Lung microvascular endothelial cell (primary cell): ENCODE measurements around the gene MAN1C1. TPM values are rescaled to one million over a fixed set of nuclear protein-coding genes. Genes with fewer than 3 reads are reported as not detected.
"Not testable (repeated sequence)": the region's sequence is repeated elsewhere in the genome, so short reads cannot be mapped to it uniquely, and the experiment has no call there.

Experiments used
- DNase-seq, 2 donors: peaks; one replicate each; pipeline versions ENCODE4 v3.0.0 to v3.0.0-alpha.2; 2010; ENCODE audit warnings: low read depth in 2 of 2
- total RNA-seq: library from RNA; depleted of rRNA; stranded (reverse); fragments of >200 nt; gene quantifications from 2 replicates; pipeline ENCODE4 v1.2.1, GENCODE V29; 2014

The MAN1C1 gene
- total RNA-seq, 1 donor from 2014 or later, result 0.79 TPM

DNA sequence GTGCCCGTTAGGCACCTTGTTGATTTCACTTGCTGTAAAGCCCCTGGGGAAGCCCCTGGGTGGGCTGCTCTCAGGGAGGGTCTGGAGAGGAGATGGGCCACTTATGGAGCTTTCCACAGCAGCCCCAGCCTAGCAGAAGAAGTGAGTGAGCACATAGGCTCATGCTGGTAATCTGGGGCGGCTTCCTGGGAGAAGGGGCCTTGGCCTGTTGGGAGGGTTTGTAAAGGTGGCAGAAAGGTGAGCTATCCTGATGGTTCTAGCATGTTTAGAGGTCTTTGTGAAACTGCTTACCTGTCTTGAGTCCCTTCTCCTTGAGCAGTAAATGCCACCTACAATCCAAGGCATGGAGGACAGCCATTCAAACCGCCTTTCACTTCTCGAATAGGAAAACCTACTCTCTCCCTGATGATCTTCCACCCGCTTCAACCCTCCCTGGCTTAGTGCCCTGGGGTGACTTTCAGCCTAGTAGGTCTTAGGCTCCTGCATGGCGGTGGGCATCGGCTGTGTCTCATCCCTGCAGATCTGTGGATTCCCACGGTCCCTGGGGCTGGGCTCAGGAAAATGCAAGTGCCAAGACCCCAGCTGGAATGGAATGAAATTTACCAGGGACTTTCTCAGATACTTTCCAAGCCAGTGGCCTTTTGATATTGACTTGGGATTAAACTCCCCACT is 95.8 kb downstream of the MAN1C1 start:
- no peak for DNase-seq

DNA sequence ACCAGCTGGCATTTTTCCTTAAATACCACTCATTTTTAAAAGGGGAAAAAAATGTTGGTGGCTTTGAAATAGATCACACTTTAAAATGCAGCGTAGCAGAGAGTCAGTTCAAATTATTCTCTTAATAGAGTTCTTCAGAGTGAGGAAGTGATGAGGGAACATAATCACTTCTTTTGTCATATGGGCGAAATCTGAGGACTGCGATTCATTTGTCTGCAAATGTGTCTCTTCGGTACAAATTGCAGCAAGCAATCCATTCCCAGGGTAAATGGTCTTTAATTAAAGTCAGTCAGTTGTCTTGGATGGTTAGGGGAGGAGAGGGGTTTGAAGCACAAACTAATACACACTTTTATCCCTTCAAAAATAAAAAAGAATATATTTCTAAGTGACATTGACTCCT is 97.4 kb downstream of the MAN1C1 start:
- no peak for DNase-seq

DNA sequence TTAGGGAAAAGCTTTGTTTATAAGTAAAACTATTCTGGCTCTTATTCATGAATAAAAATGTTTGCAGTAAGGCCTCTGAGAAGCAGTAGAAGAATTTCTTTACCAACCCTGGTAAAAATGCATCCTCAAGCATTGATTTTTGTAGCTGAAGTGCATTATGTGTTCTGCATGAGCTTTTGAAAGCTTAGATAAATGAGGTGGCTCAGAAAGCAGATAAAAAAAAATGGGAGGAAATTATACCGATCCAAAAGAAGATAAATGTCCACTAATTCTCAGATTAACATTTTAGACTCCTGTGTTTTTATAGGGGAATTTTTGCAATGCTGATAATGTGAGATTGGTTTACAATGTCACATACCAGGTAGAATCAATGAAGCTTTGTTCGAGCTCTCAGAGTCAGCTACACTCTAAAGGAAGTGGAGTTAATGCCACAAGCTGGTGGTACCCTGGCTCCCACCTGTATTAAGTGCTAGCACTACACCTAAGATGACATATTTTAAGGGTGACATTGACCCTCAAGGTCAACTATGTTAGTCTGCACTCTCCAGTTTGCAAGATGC is 97.9 kb downstream of the MAN1C1 start:
- DNase-seq, result no peak

DNA sequence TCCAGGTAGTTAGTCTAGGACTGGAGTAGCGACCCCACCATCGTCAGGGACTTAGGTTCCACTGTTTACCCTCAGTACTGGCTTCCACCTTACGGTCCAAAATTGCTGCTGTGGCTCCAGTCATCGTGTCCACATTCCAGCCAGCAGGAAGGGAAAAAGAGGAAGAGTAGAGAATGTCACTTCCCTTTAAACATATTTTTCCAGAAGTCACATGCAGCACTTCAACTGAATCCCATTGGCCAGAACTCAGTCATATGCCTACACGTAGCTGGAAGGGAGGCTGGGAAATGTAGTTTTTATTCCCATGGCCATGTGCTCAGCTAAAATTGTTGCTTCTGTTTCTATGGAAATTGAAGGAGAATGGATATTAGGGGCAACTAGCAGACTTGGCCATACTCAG is 99.3 kb downstream of the MAN1C1 start:
- DNase-seq, result peak in 1 of 2 donors; percentile 27

DNA sequence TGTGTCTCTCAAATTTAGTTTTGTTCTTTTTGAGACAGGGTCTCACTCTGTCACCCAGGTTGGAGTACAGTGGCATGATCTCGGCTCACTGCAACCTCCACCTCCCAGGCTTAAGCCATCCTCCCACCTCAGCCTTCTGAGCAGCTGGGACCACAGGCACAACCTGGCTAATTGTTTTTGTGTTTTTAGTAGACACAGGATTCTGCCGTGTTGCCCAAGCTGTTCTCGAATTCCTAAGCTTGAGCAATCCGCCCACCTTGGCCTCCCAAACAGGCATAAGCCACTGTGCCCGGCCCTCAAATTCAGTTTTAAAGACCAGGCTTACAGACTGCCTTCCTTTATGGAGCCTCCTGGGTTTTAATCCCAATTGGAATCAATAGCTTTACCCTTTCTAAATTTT is 99.7 kb downstream of the MAN1C1 start:
- DNase-seq, result no peak

DNA sequence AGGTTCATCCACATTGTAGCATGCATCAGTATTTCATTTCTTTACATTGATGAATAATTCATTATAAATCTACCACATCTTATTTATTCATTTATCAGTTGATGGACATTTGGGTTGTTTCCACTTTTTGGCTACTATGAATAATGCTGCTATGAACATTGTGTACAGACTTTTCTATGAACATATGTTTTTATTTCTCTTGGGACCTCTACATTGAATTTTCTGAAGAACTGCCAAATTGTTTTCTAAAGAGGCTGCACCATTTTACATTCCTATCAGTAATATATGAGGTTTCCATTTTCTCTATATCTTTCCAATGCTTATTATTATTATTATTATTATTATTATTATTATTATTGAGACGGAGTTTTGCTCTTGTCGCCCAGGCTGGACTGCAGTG is 102.1 kb downstream of the MAN1C1 start:
- no peak for DNase-seq

DNA sequence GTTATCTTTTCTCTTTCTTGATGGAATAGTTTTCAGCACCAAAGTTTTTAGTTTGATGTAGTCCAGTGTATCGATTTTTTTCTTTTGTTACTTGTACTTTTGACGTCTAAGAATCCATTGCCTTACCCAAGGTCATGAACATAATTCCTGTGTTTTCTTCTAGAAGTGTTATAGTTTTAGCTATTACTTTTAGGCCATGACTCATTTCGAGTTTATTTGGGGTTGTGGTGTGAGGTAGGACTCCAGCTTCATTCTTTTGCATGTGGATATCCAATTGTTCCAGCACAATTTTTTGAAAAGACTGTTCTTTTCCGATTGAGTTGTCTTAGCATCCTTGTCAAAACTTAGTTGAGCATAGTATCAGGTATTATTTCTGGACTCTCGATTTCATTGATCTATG is 104.0 kb downstream of the MAN1C1 start:
- DNase-seq, result no peak

DNA sequence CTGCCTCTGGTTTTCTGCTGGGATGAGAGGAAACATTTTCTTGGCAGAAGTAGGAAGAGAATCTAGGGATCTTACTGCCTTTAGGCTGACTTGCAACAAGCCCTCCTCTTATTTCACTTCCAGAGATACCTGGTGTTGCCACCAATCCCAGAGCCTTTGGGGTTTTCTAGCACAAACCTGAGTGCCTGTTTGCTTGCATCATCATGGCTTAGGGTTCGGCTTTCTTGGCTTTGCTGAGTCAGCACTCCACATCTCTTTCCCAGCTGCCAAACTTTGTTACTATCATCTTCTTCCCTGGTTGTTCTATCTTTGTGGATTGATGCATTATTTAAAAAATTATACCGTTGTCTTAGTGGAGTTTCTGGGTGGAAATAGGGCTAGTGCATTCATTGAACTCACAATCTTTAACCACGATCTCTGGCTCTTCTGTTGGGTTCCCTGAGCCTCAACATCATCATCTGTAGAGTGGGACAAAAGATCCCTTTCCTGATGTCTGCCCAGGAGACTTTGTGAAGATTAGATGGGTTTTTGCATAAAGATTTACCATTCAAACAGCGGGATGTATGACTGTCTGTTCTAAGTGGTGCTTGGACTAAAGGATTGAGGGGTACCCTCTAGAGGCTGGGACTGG is 106.8 kb downstream of the MAN1C1 start:
- DNase-seq, result no peak

DNA sequence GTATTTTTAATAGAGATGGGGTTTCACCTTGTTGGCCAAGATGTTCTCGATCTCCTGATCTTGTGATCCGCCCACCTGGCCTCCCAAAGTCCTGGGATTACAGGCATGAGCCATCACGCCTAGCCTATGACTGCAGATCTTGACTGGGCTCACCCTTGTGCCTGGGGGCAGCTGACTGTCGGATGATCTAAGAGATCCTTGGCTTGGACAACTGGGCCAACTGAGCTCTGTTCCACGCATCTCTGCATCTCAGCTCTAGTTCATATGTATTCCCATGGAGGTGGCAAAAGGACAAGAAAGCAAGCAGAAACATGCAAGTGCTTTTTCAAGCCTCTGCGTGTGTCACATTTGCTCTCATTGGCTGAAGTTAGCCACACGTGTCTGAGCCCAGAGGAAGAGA is 107.6 kb downstream of the MAN1C1 start:
- DNase-seq, result no peak

DNA sequence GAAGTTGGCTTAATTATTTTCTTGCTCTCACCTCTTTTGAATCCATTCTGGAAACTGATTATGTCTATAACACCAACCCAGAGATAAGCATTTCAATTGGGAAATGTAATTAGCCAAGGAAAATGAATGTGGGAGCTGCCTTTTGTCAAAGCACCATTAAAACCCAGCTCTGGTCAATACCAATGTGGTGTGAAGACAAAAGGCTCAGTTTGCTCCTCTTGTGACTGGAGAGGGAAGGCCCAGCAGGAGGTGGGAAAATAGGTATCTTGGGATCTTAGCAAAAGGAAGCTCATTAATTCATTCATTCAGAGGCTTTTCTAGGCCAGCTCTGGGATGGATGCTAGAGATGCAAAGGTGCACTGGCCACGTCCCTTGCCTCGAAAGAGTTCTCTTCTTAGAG is 108.4 kb downstream of the MAN1C1 start:
- DNase-seq, result no peak

DNA sequence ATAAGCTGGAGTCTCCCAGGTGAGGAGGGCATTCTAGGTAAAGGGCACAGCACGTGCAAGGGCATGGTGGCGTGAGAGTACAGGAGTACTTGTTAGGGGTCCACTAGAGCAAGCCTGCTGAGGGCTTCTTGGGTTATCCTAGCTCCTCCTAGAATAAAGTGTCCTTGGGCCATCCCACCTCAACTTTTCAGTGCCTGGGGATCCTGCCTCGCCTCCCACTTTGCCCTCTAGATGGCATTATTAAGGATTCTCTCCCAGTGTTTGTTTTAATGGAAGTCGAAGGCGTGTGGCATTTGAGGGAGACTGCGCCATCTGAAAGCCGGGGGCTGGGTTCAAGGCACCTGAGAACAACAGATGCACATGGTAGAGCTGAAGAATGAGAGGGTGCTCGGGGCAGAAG is 108.9 kb downstream of the MAN1C1 start:
- no peak for DNase-seq

DNA sequence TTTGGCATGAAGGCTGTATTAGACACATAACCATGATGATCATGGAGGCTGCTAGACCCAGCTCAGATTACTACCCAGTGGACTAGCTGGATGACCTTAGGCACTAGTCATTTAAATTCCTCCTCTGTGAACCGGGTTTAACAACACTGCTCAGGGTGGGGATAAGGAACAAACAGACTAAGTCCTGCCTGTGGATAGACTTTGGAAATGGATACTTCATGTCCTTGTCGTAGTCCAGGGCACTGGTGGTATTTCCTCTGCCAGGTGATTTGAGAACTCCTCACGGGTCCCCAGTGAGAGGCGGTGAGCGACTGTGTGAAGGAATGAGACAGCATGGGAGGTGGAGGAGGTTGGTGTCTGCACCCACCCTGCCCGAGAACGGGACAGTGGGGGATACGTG is 110.5 kb downstream of the MAN1C1 start:
- no peak for DNase-seq

DNA sequence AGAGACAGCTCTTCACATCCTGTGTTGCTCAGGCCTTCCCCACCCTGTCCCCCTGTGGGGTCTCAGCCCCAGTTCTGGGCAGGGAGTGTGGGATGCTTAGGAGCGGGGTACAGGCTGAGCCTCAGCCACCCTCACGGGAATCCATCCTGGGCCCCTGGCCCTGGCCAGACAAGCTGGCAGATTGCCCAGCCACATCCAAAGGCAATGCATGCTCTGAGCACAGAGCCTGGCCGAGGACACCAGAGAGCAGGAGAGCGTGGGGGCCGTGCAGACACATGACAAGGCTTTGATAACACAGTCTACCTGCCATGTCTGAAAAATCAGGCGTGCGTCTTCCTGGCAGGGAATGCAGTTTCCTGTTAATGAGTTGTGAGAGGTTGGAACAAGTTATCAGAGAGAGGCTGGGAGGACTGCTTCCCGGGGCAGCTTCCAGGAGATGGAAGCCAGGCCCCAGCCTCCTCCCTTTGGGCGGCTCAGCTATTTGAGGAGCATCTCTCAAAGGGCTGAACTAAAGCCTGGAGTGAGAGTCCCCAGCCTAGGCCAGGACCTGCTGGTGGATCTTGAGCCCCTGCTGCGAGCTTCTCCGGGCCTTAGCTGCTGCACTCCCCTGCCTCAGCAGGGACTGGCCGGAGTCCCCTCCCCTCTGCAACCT is 111.2 kb downstream of the MAN1C1 start:
- peak in 1 of 2 donors; percentile 29 for DNase-seq

DNA sequence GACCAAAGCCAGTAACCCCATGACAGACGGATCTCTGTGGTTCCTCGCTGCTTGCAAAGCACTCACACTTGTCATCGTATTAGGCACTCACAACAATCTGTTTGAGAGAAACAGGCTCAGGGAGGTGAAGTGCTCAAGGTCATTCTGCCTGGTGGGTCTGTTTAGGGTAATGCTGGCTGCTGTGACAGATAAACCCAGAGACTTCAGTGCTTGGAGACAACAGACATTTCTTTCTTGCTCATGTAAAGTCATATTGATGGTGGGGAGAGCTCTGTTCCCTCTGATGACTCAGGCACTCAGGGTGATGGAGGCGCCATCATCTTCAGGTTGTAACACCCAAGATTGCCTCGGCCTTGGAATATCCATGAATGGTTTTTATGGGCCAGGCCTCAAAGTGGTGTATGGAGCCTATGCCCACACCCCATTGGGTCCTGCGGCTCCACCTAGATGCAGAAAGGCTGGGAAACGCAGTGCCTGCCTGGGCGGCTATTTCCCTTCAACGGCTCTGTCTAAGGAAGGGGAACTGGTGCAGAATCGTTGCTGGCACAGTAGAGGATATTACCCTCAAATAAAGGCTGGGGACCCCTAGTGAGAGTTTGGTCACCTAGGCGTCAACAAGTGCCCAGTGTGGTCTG is 111.8 kb downstream of the MAN1C1 start:
- DNase-seq, result no peak

DNA sequence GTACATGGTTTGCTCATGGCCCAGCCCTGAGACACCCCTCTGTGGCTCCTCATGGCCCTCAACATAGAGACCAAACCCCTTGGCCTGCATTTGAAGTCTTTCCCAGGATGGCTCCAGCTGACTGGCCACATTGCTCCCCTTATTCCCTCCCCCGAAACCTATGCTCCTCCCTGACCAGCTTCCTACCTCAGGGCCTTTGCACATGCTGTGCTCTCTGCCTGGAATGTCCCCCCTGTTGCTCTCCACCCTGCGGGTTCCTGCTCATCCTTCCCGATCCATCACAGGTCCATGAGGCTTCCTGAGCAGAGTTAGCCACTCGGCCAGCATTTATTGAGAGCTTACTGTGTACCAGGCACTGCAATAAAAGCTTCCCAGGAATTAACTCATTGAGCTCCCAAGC is 112.5 kb downstream of the MAN1C1 start:
- DNase-seq, result no peak

DNA sequence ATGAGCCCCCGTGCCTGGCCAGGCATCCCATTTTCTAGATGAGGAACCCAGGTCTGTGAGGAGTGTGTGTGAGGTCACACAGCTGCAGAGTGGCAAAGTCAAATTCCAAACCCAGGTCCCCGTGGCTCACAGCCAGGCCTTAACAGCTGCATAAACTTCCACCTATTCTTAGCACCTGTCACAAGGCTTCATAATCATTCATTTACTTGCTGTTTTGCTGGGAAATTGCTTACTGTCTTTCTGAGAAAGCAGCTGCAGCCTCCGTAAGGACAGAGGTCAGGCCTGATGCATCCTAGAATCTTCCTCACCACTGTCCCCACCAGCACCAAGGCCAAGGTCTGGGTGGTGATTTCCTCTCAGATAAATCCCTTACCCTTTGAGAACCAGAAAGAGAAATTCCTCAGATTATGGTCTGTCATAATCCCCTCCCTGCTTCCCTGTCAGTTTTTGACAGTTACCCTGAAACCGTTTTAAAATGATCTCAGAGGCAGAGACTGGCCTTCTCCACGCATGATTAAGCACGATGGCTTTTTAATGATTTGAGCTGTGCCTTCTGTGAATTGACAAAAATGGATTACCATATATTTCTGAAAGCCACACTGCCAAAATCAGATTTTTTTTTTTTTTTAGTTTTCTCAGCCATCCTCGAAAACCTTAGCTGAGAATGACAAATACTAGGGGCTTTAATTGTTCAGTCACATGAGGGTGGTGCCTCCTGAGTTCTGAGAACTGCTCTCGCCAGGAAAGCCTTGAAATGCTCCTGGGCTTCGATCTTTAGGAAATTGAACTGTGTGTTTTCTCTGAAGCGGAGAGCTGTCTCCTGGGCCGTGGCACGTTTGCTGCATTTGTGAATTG is 113.4 kb downstream of the MAN1C1 start:
- DNase-seq, result peak; percentile 8 to 44

DNA sequence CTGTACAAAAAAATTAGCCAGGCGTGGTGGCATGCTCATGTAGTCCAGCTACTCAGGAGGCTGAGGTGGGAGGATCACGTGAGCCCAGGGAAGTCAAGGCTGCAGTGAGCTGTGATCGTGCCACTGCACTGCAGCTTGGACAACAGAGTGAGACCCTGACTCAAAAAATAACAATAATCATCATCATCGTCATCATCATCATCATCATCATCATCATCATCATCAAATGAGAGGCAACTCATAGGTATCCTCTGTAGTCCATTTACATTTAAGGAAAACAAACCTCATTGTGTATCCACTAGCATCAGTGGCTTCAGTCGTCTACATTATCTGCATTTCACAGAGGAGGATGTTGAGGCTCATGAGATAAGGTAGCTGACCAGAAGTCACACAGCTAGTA is 114.6 kb downstream of the MAN1C1 start:
- no peak for DNase-seq

DNA sequence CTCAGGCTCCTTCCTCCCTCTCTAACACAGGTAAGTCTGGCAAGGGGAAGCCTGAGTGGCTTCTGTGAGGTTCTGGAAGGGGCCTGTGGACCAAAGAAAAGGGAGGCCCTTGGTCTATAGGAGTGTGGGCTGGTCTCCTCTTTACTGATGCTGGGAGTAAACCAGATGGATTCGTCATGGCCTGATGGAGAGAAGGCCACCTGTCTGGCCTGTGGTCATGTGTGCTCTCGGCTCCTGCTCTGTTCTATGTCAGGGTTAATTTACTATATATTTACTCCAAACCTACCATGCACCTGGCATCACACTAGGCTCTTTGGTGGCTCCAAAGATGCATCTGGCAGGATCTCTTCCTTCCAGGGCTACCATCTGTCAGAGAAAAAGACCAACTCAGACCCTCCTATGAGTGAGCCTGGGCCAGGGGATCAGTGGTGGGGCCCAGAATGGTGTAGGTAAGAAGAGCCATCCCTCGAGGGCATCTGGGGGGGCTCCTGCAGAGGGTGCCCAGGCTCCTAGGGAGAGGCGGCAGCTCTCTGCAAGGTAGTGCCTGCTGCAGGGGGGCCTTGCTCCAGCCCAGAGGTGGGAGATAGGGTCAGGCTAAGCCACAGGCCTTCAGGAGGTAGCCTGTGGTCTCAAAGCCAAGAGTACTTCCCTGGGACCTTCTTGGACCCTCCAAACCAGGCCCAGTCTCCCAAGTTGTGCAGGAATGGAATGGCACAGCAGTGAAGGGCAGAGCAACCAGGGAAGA is 115.2 kb downstream of the MAN1C1 start:
- DNase-seq, result no peak

DNA sequence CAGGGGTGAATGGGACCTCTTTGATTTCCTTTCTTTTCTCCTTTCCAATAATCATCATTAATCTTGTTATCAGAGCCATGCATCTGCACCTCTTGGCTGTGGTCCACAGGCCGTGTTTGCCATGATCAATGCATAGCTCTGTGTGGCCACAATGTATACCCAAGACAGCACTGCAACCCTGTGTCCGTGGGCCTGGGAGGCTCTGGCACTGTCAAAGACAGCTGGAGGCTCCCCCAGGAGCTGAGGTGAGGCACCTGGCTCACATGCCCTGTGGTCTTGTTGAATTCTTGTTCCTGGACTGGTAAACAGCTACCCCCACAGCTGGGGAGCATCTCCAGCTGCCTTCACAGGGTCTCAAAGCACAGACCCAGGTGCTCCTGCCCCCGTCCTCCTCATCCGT is 116.2 kb downstream of the MAN1C1 start:
- no peak for DNase-seq

DNA sequence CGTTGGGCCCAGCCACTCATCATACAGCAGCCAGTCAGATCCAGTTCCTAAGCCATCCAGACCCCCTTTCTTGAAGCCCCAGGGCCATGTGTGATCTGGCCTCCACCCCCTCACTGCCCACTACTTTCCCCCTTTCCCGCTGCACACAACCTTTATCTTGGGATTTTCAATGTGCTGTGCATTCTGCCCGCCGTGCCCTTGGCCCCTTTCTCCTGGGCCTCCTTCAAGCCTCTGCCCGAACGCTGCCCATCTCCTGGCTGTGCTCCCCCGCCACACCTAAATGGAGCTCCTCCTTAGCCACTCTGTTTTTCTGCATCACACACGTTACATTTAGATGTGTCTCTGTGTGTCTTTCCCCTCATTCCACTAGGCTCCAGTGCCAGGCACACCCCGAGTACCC is 116.7 kb downstream of the MAN1C1 start:
- DNase-seq, result no peak

DNA sequence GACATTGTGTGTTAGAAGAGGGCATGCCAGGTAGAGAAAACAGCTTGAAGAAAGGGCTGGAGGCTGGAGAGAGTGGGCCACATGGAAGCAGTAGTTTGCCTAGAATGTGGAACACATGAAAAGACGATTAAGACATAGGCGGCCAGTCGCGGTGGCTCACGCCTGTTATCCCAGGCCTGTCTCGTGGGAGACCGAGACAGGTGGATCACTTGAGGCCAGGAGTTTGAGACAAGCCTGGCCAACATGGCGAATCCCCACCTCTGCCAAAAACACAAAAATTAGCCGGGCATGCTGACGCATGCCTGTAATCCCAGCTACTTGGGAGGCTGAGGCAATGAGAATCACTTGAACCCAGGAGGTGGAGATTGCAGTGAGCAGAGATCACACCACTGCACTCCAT is 118.4 kb downstream of the MAN1C1 start:
- DNase-seq, result not testable (repeated sequence)
